ENCODE data around the gene ATP8B2. TPM values are rescaled to one million over a fixed set of nuclear protein-coding genes. Genes with fewer than 3 reads are reported as not detected.
"Not testable (repeated sequence)": the region's sequence is repeated elsewhere in the genome, so short reads cannot be mapped to it uniquely, and the experiment has no call there.

The ATP8B2 gene
- total and polyA plus RNA-seq, 4 donors, result 0.75 to 16.2 (median 5.3) TPM

- H3K27me3 ChIP-seq (ENCODE audit: control insufficient read depth in 4 of 4, insufficient read depth in 4 of 4, low read length in 3 of 4), result no peaks in the 10 kb centered on the region
- no peak within 1 kb of the TSS for H3K9ac ChIP-seq (ENCODE audit: low read depth in 1 of 2, low read length in 2 of 2)
- H3K27ac ChIP-seq (ENCODE audit: low read depth in 1 of 2, low read length in 2 of 2), result no peak within 1 kb of the TSS
- H3K36me3 ChIP-seq (ENCODE audit: control insufficient read depth in 4 of 4, insufficient read depth in 3 of 4, low read depth in 1 of 4, low read length in 3 of 4), result no peaks in the 10 kb centered on the region
- DNase-seq (ENCODE audit: low spot score), result no peak
- H3K4me1 ChIP-seq (ENCODE audit: control insufficient read depth in 4 of 4, insufficient read depth in 4 of 4, low read length in 3 of 4), result peaks cover 0 to 11% (median 7%) of the 10 kb centered on the region in 4 donors
- 49% methylated on average over 9 of the region's 9 CpGs for WGBS
- no peak for TF ChIP-seq HNF4A (conservative IDR thresholded peaks at IDR 0.05)
- TF ChIP-seq CTCF (IDR thresholded peaks at IDR 0.05; ENCODE audit: low read depth, low read length, missing input control), result no peak
- no peak for TF ChIP-seq HNF4G (IDR thresholded peaks at IDR 0.05)
- TF ChIP-seq MAX (IDR thresholded peaks at IDR 0.05), result no peak
- H3K9me3 ChIP-seq (ENCODE audit: control insufficient read depth in 4 of 4, low read length in 3 of 4), result no peaks in the 10 kb centered on the region
- no peak within 1 kb of the TSS for H3K4me3 ChIP-seq (ENCODE audit: low read depth in 1 of 3, low read length in 3 of 3)
These were observed 4.3 kb upstream of the ATP8B2 start, which contains the start of gene AQP10 for GRCh38 chr1:154320882-154321608. Gene AQP10, plus strand, starts transcription at chr1:154321093. Its CDS starts 63 bp downstream, at chr1:154321156.

- H3K4me1 ChIP-seq (ENCODE audit: control insufficient read depth in 4 of 4, insufficient read depth in 4 of 4, low read length in 3 of 4), result peaks cover 0 to 12% (median 8%) of the 10 kb centered on the region in 4 donors
- H3K4me3 ChIP-seq (ENCODE audit: low read depth in 1 of 3, low read length in 3 of 3); DNase-seq (ENCODE audit: low spot score); H3K36me3 ChIP-seq (ENCODE audit: control insufficient read depth in 4 of 4, insufficient read depth in 3 of 4, low read depth in 1 of 4, low read length in 3 of 4); H3K9ac ChIP-seq (ENCODE audit: low read depth in 1 of 2, low read length in 2 of 2); H3K9me3 ChIP-seq (ENCODE audit: control insufficient read depth in 4 of 4, low read length in 3 of 4); H3K27me3 ChIP-seq (ENCODE audit: control insufficient read depth in 4 of 4, insufficient read depth in 4 of 4, low read length in 3 of 4); H3K27ac ChIP-seq (ENCODE audit: low read depth in 1 of 2, low read length in 2 of 2): not testable (repeated sequence)
These were observed 3.8 kb upstream of the ATP8B2 start for GRCh38 chr1:154321609-154321934.

- no peak overlapping the region for H3K27ac ChIP-seq (ENCODE audit: low read depth in 1 of 2, low read length in 2 of 2)
- peaks cover 5 to 19% (median 12%) of the 10 kb centered on the region in 4 donors for H3K4me1 ChIP-seq (ENCODE audit: control insufficient read depth in 4 of 4, insufficient read depth in 4 of 4, low read length in 3 of 4)
- TF ChIP-seq FOXA1 (IDR thresholded peaks at IDR 0.05), result no peak
- no peak for TF ChIP-seq CTCF (IDR thresholded peaks at IDR 0.05; ENCODE audit: low read depth, low read length, missing input control)
- TF ChIP-seq GABPA (IDR thresholded peaks at IDR 0.05 in 1 of 2, conservative IDR thresholded peaks at IDR 0.05 in 1 of 2), result no peak
- TF ChIP-seq ZBTB33 (IDR thresholded peaks at IDR 0.05), result no peak
- TF ChIP-seq ATF3 (IDR thresholded peaks at IDR 0.05), result no peak
- TF ChIP-seq EGR1 (IDR thresholded peaks at IDR 0.05; ENCODE audit: low read depth in 2 of 2), result no peak
- no peak for TF ChIP-seq YY1 (IDR thresholded peaks at IDR 0.05)
- WGBS, result 85% methylated on average over 7 of the region's 7 CpGs
- DNase-seq (ENCODE audit: low spot score), result no peak
- no peaks in the 10 kb centered on the region for H3K36me3 ChIP-seq (ENCODE audit: control insufficient read depth in 4 of 4, insufficient read depth in 3 of 4, low read depth in 1 of 4, low read length in 3 of 4)
- no peaks in the 10 kb centered on the region for H3K9me3 ChIP-seq (ENCODE audit: control insufficient read depth in 4 of 4, low read length in 3 of 4)
- H3K9ac ChIP-seq (ENCODE audit: low read depth in 1 of 2, low read length in 2 of 2), result no peak overlapping the region
- no peaks in the 10 kb centered on the region for H3K27me3 ChIP-seq (ENCODE audit: control insufficient read depth in 4 of 4, insufficient read depth in 4 of 4, low read length in 3 of 4)
- no peak overlapping the region for H3K4me3 ChIP-seq (ENCODE audit: low read depth in 1 of 3, low read length in 3 of 3)
These were observed 1.8 kb upstream of the ATP8B2 start for GRCh38 chr1:154323493-154323892.
